Suprapubic skin (tissue), 4 donors: ENCODE measurements around the gene CNDP1. TPM values are rescaled to one million over a fixed set of nuclear protein-coding genes. Genes with fewer than 3 reads are reported as not detected.

Experiments used
- DNase-seq, 2 donors: peaks; one replicate each; pipeline ENCODE4 v3.0.0-alpha.2; 2019; ENCODE audit warnings: low spot score in 2 of 2
- H3K27ac ChIP-seq: fragments of 200-600 bp; sonication (generic); one replicate; pipeline ENCODE4 v1.5.1; 2019
- H3K27me3 ChIP-seq: fragments of 200-600 bp; sonication (generic); one replicate; pipeline ENCODE4 v1.5.1; 2019
- H3K36me3 ChIP-seq: fragments of 200-600 bp; sonication (generic); one replicate; pipeline ENCODE4 v1.5.1; 2019
- H3K4me1 ChIP-seq: fragments of 200-600 bp; sonication (generic); one replicate; pipeline ENCODE4 v1.5.1; 2019
- H3K4me3 ChIP-seq: fragments of 200-600 bp; sonication (generic); one replicate; pipeline ENCODE4 v1.5.1; 2019; ENCODE audit warnings: mild to moderate bottlenecking
- H3K9me3 ChIP-seq: fragments of 200-600 bp; sonication (generic); one replicate; pipeline ENCODE4 v1.5.1; 2019
- EP300 ChIP-seq: sonication (generic); formaldehyde crosslinking; IDR thresholded peaks from one replicate; pipeline ENCODE4 v1.6.1; 2017; ENCODE audit warnings: antibody characterized with exemption
- POLR2A ChIP-seq, 2 donors: fragments of 450-650 bp; IDR thresholded peaks; one replicate each; pipeline ENCODE4 v1.6.1; 2017; ENCODE audit warnings: antibody characterized with exemption in 2 of 2, mild to moderate bottlenecking in 2 of 2, moderate library complexity in 2 of 2
- POLR2AphosphoS5 ChIP-seq, 3 donors: sonication (generic); formaldehyde crosslinking; IDR thresholded peaks; one replicate each; pipeline ENCODE4 v1.6.1; 2017; ENCODE audit warnings: antibody characterized with exemption in 3 of 3
- WGBS: methylation state at CpG from one replicate; pipeline ENCODE4 v1.1.5; 2018; 5-methylcytosine and 5-hydroxymethylcytosine counted together
- total RNA-seq, 4 donors: library from RNA; depleted of rRNA; stranded (reverse); fragments of >200 nt; gene quantifications; one replicate each; pipeline ENCODE4 v1.1.0, GENCODE V29; 2016
- TF ChIP-seq, protein P1 (sequence below), 2 donors: fragments of 200-600 bp in 1 of 2; fragments of 450-650 bp in 1 of 2; sonication (generic) in 1 of 2; IDR thresholded peaks; one replicate each; pipeline ENCODE4 v1.5.1; 2016 to 2019; ENCODE audit warnings: antibody characterized with exemption in 2 of 2, mild to moderate bottlenecking in 1 of 2, moderate library complexity in 1 of 2

The CNDP1 gene
- total RNA-seq, 4 donors from 2014 or later, result 0.21 to 1.1 (median 0.97) TPM; not detected in 1

- Histone ChIP-seq H3K4me1 (peaks cover 16% of the 10 kb centered on the region), H3K9me3 (no peaks in the 10 kb centered on the region), H3K36me3 (no peaks in the 10 kb centered on the region), H3K27ac (no peak overlapping the region), H3K27me3 (no peaks in the 10 kb centered on the region), H3K4me3 (no peak overlapping the region)
- 90% methylated on average over 2 of the region's 3 CpGs for WGBS
- TF ChIP-seq EP300 (no peak), POLR2AphosphoS5 (IDR thresholded peaks at IDR 0.05) (no peak), POLR2A (IDR thresholded peaks at IDR 0.05) (no peak)
- TF ChIP-seq, protein P1, sequence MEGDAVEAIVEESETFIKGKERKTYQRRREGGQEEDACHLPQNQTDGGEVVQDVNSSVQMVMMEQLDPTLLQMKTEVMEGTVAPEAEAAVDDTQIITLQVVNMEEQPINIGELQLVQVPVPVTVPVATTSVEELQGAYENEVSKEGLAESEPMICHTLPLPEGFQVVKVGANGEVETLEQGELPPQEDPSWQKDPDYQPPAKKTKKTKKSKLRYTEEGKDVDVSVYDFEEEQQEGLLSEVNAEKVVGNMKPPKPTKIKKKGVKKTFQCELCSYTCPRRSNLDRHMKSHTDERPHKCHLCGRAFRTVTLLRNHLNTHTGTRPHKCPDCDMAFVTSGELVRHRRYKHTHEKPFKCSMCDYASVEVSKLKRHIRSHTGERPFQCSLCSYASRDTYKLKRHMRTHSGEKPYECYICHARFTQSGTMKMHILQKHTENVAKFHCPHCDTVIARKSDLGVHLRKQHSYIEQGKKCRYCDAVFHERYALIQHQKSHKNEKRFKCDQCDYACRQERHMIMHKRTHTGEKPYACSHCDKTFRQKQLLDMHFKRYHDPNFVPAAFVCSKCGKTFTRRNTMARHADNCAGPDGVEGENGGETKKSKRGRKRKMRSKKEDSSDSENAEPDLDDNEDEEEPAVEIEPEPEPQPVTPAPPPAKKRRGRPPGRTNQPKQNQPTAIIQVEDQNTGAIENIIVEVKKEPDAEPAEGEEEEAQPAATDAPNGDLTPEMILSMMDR (IDR thresholded peaks at IDR 0.05), result no peak
- DNase-seq, result peak in 1 of 2 donors; percentile 52
These were observed 42.0 kb upstream of the CNDP1 start for GRCh38 chr18:74492259-74492658.

- peak in 1 of 2 donors; percentile 55 for DNase-seq
- no peak overlapping the region for H3K27ac ChIP-seq
- TF ChIP-seq, protein P1 (IDR thresholded peaks at IDR 0.05), result peak; percentile 24 to 61
- no peak for TF ChIP-seq EP300
- TF ChIP-seq POLR2AphosphoS5 (IDR thresholded peaks at IDR 0.05), result no peak
- no peak for TF ChIP-seq POLR2A (IDR thresholded peaks at IDR 0.05)
- WGBS, result 73% methylated on average over 1 of the region's 1 CpG
- H3K36me3 ChIP-seq, result no peaks in the 10 kb centered on the region
- H3K9me3 ChIP-seq, result no peaks in the 10 kb centered on the region
- H3K4me3 ChIP-seq, result no peak overlapping the region
- H3K4me1 ChIP-seq, result peaks cover 30% of the 10 kb centered on the region
- no peaks in the 10 kb centered on the region for H3K27me3 ChIP-seq
These were observed 40.6 kb upstream of the CNDP1 start for GRCh38 chr18:74493689-74494088.

DNA sequence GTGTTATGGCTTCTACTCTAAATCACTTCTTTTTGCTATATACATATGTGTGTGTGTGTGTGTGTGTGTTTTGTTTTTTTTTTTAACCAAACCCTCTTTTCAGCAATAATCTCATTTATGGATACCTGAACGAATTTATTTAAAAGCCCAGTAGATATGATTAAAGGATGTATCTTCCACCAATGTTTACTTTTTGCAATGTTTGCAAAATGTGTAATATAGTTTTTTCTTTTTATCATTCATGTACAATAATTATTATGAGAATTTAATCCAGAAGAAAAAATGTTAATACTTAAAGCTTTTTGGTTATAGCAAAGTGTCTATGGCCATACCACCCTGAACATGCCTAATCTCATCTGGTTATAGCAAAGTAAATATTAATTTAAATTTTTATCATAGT lies 39.8 kb upstream of the CNDP1 start:
- Histone ChIP-seq H3K4me1 (peaks cover 38% of the 10 kb centered on the region), H3K27ac (no peak overlapping the region), H3K4me3 (no peak overlapping the region), H3K36me3 (no peaks in the 10 kb centered on the region), H3K27me3 (no peaks in the 10 kb centered on the region), H3K9me3 (no peaks in the 10 kb centered on the region)
- TF ChIP-seq, protein P1 (IDR thresholded peaks at IDR 0.05), result no peak
- no peak for TF ChIP-seq POLR2AphosphoS5 (IDR thresholded peaks at IDR 0.05)
- WGBS, result 78% methylated on average over 1 of the region's 1 CpG
- no peak for DNase-seq

- WGBS, result 1% methylated on average over 25 of the region's 71 CpGs
These were observed 38.5 kb upstream of the CNDP1 start, which contains the start of gene CNDP2 for GRCh38 chr18:74495581-74496507. Gene CNDP2, plus strand, starts transcription at chr18:74496363. Its CDS starts 3,611 bp downstream, at chr18:74499974.

More at GRCh38 chr18:74495581-74496507, 38.5 kb upstream of the CNDP1 start, which contains the start of gene CNDP2:
- TF ChIP-seq EP300 (no peak), POLR2A (IDR thresholded peaks at IDR 0.05) (peak; percentile 6 to 53), POLR2AphosphoS5 (IDR thresholded peaks at IDR 0.05) (peak; percentile 35 to 73 (median 55))
- TF ChIP-seq, protein P1 (IDR thresholded peaks at IDR 0.05), result no peak
- Histone ChIP-seq H3K27ac (peak within 1 kb of the TSS; percentile 97), H3K9me3 (no peaks in the 10 kb centered on the region), H3K4me3 (peak within 1 kb of the TSS; percentile 99), H3K4me1 (peaks cover 44% of the 10 kb centered on the region), H3K27me3 (no peaks in the 10 kb centered on the region), H3K36me3 (peaks cover 2% of the 10 kb centered on the region)
- DNase-seq, result peak; percentile 100
